Keratinocyte (primary cell): Measurements from ENCODE around the gene ARHGDIA. TPM values are rescaled to one million over a fixed set of nuclear protein-coding genes. Genes with fewer than 3 reads are reported as not detected.
A peak's percentile ranks its signal among the peaks of the same experiment; 100 is the strongest.

Experiments used
- DNase-seq: peaks from one replicate; pipeline ENCODE4 v3.0.0-alpha.2; 2011; ENCODE audit warnings: low read depth, missing footprints, low spot score
- FAIRE-seq: peaks from 2 replicates; lab custom pipeline; 2011; peaks lifted over from hg19 to GRCh38; lab: Jason Lieb, UNC
- H2AFZ ChIP-seq: 2 replicates; pipeline ENCODE4 v1.6.0; 2012; ENCODE audit warnings: low read length, control low read depth, inconsistent platforms; ENCODE audit not compliant: control insufficient read depth
- H3K27ac ChIP-seq: 2 replicates; pipeline ENCODE4 v1.5.1; 2011; ENCODE audit warnings: low read length; ENCODE audit not compliant: control insufficient read depth, insufficient read depth
- H3K27me3 ChIP-seq: 3 replicates; pipeline ENCODE4 v1.6.0; 2011; ENCODE audit warnings: low read length; ENCODE audit not compliant: control insufficient read depth, insufficient read depth; ENCODE audit errors: extremely low read depth
- H3K36me3 ChIP-seq, 2 experiments: 2 replicates in 1 of 2; 3 replicates in 1 of 2; pipeline ENCODE4 v1.5.1; 2011; ENCODE audit warnings: low read length in 2 of 2, mild to moderate bottlenecking in 1 of 2; ENCODE audit not compliant: control insufficient read depth in 2 of 2, insufficient read depth in 2 of 2; ENCODE audit errors: extremely low read depth in 1 of 2
- H3K4me1 ChIP-seq: 3 replicates; pipeline ENCODE4 v1.5.1; 2011; ENCODE audit warnings: low read length; ENCODE audit not compliant: control insufficient read depth, insufficient read depth; ENCODE audit errors: extremely low read depth
- H3K4me2 ChIP-seq: 3 replicates; pipeline ENCODE4 v1.6.0; 2011; ENCODE audit warnings: low read depth, low read length; ENCODE audit not compliant: control insufficient read depth, insufficient read depth; ENCODE audit errors: extremely low read depth
- H3K4me3 ChIP-seq, 3 experiments: fragments of 200-600 bp in 1 of 3; sonication (generic) in 1 of 3; 2 replicates in 2 of 3; 3 replicates in 1 of 3; pipeline ENCODE4 v1.5.1; 2011 to 2016; ENCODE audit warnings: low read length in 3 of 3, mild to moderate bottlenecking in 3 of 3, control low read depth in 2 of 3, inconsistent platforms in 1 of 3, low read depth in 1 of 3, mixed read lengths in 1 of 3, mixed run types in 1 of 3, moderate library complexity in 1 of 3; ENCODE audit not compliant: control insufficient read depth in 2 of 3, insufficient read depth in 2 of 3; ENCODE audit errors: extremely low read depth in 1 of 3
- H3K79me2 ChIP-seq: 2 replicates; pipeline ENCODE4 v1.6.0; 2012; ENCODE audit warnings: low read length; ENCODE audit not compliant: control insufficient read depth, insufficient read depth
- H3K9ac ChIP-seq: 3 replicates; pipeline ENCODE4 v1.6.0; 2011; ENCODE audit warnings: low read length; ENCODE audit not compliant: control insufficient read depth, insufficient read depth; ENCODE audit errors: extremely low read depth
- H3K9me1 ChIP-seq: 3 replicates; pipeline ENCODE4 v1.6.0; 2011; ENCODE audit warnings: low read length; ENCODE audit not compliant: control insufficient read depth, insufficient read depth; ENCODE audit errors: extremely low read depth
- H3K9me3 ChIP-seq: 2 replicates; pipeline ENCODE4 v1.5.1; 2012; ENCODE audit warnings: low read depth, low read length; ENCODE audit not compliant: control insufficient read depth
- H4K20me1 ChIP-seq: 3 replicates; pipeline ENCODE4 v1.6.0; 2011; ENCODE audit warnings: low read length; ENCODE audit not compliant: control insufficient read depth, insufficient read depth; ENCODE audit errors: extremely low read depth
- EZH2 ChIP-seq: IDR thresholded peaks from one replicate; pipeline ENCODE4 v1.6.1; 2012; ENCODE audit warnings: inconsistent platforms, mild to moderate bottlenecking, low read length, moderate library complexity
- dilution Hi-C: fragments of 300-500 bp; cut with MboI; formaldehyde crosslinking; loops from one replicate; pipeline ENCODE4 v1.7.0; 2020; ENCODE audit warnings: low sequenced_read_pairs; ENCODE audit not compliant: extremely low pct_ligation_motif_present
- polyA plus RNA-seq, 5 experiments: library from polyadenylated mRNA; depleted of rRNA in 3 of 5; stranded (reverse) in 3 of 5; stranded (forward) in 1 of 5; unstranded in 1 of 5; fragments of >200 nt; gene quantifications; 1 replicate in 1 of 5; 2 replicates in 3 of 5; 3 replicates in 1 of 5; pipeline versions ENCODE4 v1.2.1 to v1.2.3, GENCODE V29; 2011 to 2012; ENCODE audit warnings: missing spikeins in 2 of 5, low read depth in 1 of 5, low replicate concordance in 1 of 5
- TF ChIP-seq, protein P1 (sequence below), 3 experiments: IDR thresholded peaks in 1 of 3; conservative IDR thresholded peaks in 1 of 3; optimal IDR thresholded peaks in 1 of 3; 2 replicates in 2 of 3; 3 replicates in 1 of 3; pipeline versions ENCODE3 to v1.5.1; 2011; ENCODE audit warnings: low read length in 3 of 3, mild to moderate bottlenecking in 3 of 3, moderate library complexity in 2 of 3, control low read depth in 1 of 3, inconsistent platforms in 1 of 3; ENCODE audit not compliant: insufficient read depth in 2 of 3; ENCODE audit errors: extremely low read depth in 1 of 3

The ARHGDIA gene
- polyA plus RNA-seq, 1 donor (not counting 4 experiments of a cell fraction or from before 2014, with no cell fraction given) = 65.7 TPM

DNA sequence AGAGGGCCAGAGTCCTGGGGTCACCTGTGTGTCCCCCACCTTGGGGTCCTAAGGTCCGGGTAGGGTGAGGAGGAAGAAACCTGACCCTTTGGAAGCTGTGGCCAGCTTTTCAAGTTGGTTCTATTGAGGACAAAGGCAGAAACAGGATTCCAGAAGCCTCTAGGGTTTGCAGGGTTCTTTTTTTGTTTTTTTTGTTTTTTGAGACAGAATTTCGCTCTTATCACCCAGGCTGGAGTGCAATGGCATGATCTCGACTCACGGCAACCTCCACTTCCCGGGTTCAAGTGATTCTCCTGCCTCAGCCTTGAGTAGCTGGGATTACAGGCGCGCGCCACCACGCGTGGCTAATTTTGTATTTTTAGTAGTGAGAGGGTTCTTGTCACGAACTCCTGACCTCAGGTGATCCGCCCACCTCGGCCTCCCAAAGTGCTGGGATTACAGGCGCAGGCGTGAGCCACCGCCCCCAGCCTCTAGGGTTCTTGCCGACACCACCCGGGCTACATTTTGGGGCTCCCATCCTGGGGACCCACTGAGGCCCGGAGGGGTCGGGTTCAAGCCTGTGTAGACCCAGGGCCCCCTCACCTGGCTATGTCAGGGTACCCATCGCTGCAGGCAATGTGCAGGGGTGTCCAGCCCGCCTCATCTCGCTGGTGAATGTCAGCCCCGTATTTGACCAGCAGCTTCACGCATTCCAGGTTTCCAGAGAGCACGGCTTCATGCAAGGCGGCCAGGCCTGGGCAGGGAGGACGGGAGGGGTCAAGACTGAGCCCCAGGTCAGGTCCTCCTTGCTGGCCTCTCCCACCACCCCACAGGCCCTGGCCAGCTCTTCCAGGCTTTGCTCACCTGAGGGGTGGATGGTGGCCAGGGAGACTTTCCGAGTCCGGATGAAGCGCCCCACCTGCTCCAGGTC lies 37.0 kb downstream of the ARHGDIA start:
- Histone ChIP-seq H3K36me3 (peaks cover 0 to 3% of the 10 kb centered on the region in 2 experiments), H3K4me3 (peak overlapping the region; percentile 66 to 79 (median 68)), H3K4me1 (peaks cover 20% of the 10 kb centered on the region), H3K27ac (peak overlapping the region; percentile 89), H3K4me2 (peak overlapping the region; percentile 94), H2AFZ (peak overlapping the region; percentile 64), H3K79me2 (peaks cover 2% of the 10 kb centered on the region), H3K9me1 (no peaks in the 10 kb centered on the region), H3K9me3 (no peaks in the 10 kb centered on the region), H3K27me3 (no peaks in the 10 kb centered on the region), H3K9ac (peak overlapping the region; percentile 93), H4K20me1 (no peaks in the 10 kb centered on the region)
- dilution Hi-C loops = no loop called here
- FAIRE-seq = no peak
- no peak for TF ChIP-seq EZH2
- TF ChIP-seq, protein P1, sequence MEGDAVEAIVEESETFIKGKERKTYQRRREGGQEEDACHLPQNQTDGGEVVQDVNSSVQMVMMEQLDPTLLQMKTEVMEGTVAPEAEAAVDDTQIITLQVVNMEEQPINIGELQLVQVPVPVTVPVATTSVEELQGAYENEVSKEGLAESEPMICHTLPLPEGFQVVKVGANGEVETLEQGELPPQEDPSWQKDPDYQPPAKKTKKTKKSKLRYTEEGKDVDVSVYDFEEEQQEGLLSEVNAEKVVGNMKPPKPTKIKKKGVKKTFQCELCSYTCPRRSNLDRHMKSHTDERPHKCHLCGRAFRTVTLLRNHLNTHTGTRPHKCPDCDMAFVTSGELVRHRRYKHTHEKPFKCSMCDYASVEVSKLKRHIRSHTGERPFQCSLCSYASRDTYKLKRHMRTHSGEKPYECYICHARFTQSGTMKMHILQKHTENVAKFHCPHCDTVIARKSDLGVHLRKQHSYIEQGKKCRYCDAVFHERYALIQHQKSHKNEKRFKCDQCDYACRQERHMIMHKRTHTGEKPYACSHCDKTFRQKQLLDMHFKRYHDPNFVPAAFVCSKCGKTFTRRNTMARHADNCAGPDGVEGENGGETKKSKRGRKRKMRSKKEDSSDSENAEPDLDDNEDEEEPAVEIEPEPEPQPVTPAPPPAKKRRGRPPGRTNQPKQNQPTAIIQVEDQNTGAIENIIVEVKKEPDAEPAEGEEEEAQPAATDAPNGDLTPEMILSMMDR (optimal IDR thresholded peaks at IDR 0.05 in 1 of 3, IDR thresholded peaks at IDR 0.05 in 1 of 3, conservative IDR thresholded peaks at IDR 0.05 in 1 of 3; ENCODE audit: extremely low read depth in 1 of 3, insufficient read depth in 2 of 3, low read length in 3 of 3) = no peak
- DNase-seq = no peak

DNA sequence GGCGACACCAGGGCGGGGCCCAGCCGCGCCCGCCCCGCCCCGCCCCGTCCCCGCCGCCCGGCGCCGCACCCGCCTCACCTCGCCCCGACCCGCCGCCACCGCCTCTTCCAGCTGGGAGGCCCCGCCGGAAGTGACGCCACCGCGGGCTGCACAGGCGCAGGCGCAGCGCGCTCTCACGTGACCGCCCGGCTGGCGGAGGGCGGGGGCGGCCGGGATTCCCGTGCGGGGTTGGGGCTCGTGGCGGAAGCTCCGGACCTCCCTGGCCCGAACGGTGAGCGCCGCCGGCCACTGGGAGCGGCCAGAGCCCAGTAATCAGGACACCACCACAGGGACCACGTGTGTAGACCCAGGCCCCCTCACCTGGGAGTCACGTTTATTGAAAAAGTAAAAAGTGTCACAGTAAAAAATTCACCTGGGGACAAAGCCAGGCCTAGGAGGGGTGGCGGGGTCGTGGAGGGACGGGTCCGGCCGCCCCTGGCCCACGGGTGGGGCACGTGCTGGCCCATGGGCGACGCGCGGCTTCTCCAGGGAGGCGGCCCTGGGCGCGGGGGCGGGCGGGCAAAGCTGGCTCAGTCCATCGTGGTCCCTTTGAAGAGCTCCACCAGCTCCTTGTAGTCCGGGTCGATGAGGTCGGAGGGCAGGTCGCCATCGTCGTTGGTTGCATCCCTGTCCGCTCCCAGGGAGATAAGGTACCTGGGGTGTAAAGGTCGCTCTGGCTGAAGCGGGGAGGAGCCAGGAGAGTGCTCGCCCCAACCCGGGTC lies 37.8 kb downstream of the ARHGDIA start, which contains the start of gene MCRIP1:
Gene MCRIP1, minus strand, starts transcription at position 132 of the 761 bp plus-strand sequence. CDS start 8,785 bp downstream, outside the sequence.
- H3K9me3 ChIP-seq = no peaks in the 10 kb centered on the region
- H3K4me1 ChIP-seq = peaks cover 21% of the 10 kb centered on the region
- peaks cover 2% of the 10 kb centered on the region for H3K79me2 ChIP-seq
- FAIRE-seq (no peak), DNase-seq (no peak)
- TF ChIP-seq EZH2 = no peak
- TF ChIP-seq, protein P1 (optimal IDR thresholded peaks at IDR 0.05 in 1 of 3, IDR thresholded peaks at IDR 0.05 in 1 of 3, conservative IDR thresholded peaks at IDR 0.05 in 1 of 3; ENCODE audit: extremely low read depth in 1 of 3, insufficient read depth in 2 of 3, low read length in 3 of 3) = no peak
- peak within 1 kb of the TSS; percentile 93 for H3K9ac ChIP-seq
- H3K27ac ChIP-seq = peak within 1 kb of the TSS; percentile 89
- dilution Hi-C loops = no loop called here
- H3K9me1 ChIP-seq = no peaks in the 10 kb centered on the region
- H2AFZ ChIP-seq = peak within 1 kb of the TSS; percentile 64
- peak within 1 kb of the TSS; percentile 66 to 79 (median 68) for H3K4me3 ChIP-seq
- H3K27me3 ChIP-seq = no peaks in the 10 kb centered on the region
- H4K20me1 ChIP-seq = no peaks in the 10 kb centered on the region
- peaks cover 0 to 3% of the 10 kb centered on the region in 2 experiments for H3K36me3 ChIP-seq
- H3K4me2 ChIP-seq = peak within 1 kb of the TSS; percentile 94
